Raji (cell line): Measurements from ENCODE around the gene GLMN.
A peak's percentile ranks its signal among the peaks of the same experiment; 100 is the strongest.

Experiments used
- POLR2A ChIP-seq: IDR thresholded peaks from 2 replicates; pipeline ENCODE4 v1.6.1; 2011; ENCODE audit warnings: low read depth, low read length, control low read depth; ENCODE audit not compliant: insufficient read depth

The GLMN gene, protein sequence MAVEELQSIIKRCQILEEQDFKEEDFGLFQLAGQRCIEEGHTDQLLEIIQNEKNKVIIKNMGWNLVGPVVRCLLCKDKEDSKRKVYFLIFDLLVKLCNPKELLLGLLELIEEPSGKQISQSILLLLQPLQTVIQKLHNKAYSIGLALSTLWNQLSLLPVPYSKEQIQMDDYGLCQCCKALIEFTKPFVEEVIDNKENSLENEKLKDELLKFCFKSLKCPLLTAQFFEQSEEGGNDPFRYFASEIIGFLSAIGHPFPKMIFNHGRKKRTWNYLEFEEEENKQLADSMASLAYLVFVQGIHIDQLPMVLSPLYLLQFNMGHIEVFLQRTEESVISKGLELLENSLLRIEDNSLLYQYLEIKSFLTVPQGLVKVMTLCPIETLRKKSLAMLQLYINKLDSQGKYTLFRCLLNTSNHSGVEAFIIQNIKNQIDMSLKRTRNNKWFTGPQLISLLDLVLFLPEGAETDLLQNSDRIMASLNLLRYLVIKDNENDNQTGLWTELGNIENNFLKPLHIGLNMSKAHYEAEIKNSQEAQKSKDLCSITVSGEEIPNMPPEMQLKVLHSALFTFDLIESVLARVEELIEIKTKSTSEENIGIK

DNA sequence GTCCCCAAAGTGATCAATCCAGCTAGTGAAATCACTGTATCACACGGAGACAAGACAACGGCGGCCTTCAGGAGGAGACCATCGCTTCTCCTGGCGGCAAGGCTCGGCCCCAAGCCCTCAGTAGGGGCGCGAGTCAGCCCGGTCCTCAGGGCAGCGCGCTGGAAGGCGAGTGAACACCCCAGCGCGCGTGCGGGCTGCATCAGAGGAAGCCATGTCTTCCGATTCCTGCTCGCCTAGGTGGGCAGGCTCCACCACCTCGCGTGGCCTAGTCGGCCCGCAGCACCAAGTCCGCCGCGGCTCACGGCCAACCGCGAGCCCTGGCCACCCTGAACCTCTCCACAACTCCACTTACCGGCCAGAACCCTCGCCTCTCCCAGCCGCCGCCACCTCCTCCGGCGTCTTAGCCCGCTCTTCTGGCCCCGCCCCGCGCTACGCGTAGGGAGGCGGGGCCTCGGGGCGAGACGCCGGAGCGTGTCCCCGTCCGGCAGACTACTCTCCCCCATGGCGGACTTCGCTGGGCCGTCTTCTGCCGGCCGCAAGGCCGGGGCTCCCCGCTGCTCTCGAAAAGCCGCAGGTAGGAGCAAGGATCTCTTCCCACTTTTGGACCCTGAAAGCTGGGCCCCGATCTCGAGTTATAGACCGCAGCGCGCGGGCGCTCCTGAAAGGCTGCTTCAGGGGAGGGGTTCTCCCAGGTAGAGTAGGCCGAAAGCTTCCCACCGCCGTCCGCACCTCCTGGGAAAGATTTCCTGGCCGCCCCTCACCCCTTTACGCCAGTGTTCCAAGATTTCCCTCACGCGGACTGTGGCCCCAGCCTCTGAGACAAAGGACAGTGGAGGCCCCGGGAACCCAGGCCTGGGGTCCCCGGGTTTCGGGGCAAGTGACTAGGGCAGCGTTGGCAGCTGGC is at the start of gene GLMN, which contains the start of gene RPAP2:
TSS of gene GLMN (minus strand) at position 415 of the 904 bp plus-strand sequence. CDS start 988 bp downstream, outside the sequence.
TSS of gene RPAP2 (plus strand) at position 487 of the 904 bp plus-strand sequence. CDS start at position 502, 15 bp downstream.
- peak; percentile 98 for TF ChIP-seq POLR2A

DNA sequence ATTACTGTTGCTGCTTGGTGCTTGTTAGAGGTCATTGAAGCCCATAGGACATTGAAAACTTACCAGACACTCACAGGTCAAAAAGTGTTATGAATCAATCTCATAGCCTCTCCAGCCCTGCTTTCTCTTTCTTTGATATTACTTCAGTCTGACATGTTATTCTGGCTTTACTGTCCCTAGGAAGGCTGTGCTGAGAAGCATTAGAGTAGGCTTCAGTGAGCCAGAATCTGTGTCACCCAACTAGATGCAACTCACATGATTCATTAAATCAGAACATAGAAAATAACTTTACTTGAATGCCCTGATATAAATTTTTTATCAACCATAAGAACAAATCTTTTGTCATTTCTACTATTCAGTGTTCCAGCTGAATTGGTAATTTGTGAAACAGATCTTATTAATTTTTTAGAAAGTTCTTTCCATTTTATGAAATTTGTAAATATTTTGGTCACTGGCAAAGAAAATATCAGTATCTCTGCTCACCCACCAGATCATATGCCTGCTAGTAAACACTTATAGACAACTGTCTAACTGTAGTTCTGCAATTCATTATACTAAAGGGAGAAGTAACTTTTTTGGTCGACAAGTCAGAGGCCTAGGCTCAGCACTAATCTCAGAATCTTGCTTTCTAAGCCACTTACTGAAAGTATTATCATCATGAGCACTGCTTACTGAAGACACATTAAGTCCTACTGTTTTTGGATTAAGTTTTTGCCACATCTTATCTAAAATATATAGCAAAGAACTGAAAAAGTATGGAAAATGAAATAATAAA is 48.3 kb upstream of the GLMN start:
- no peak for TF ChIP-seq POLR2A

DNA sequence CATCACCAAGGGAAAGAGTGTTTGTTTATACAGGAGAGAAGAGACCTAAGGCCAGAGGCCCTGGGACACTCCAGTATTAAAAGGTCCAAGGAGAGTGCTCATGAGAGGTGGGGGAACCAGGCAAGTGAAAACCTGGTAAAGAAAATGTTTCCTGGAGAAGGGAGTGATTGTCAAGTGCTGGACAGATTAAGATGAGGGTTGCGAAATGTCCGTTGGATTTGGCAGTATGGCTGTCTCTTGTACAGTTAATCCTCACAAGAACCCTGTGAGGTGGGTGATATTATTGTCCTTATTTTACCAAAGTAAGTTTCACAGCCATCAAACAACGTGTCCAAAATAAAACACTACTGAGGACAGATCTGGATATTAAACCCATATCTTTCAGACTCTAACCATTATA is 44.3 kb upstream of the GLMN start:
- no peak for TF ChIP-seq POLR2A

DNA sequence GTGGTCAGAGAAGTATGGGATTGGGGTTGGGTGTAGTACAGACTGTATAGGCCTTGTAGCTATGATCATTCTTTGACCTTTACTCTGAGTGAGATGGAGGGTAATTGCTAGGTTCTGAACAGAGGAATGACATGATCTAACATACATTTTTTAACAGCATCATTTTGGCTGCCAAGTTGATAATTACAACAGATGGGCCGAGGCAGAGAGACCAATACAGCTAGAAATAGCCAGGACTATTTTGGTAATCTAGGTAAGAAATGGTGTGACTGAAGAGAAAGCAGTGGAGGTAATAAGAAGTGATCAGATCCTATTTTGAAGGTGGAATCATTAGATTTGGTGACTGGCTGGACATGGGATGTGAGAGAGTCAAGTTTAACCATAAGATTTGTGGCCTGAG is 43.6 kb upstream of the GLMN start:
- TF ChIP-seq POLR2A: no peak

DNA sequence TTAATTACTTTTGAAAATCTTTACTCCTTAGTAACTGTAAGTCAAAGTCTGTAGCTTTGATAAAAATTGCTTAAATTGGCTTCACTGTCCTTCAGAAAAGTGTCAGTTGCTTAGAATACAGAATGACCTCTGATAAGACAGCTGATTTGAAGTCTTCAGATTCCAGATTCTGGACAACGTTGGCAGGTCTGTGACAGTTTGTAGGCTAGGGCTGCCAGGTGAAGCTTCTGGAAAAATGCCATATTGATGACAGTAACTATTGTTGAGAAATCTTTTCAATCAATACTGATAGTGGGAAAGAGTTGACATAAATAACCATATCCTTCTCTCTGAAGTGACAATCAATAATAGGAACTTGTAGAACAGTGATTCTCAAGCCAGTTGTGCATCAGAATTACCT is 41.4 kb upstream of the GLMN start:
- TF ChIP-seq POLR2A: no peak

DNA sequence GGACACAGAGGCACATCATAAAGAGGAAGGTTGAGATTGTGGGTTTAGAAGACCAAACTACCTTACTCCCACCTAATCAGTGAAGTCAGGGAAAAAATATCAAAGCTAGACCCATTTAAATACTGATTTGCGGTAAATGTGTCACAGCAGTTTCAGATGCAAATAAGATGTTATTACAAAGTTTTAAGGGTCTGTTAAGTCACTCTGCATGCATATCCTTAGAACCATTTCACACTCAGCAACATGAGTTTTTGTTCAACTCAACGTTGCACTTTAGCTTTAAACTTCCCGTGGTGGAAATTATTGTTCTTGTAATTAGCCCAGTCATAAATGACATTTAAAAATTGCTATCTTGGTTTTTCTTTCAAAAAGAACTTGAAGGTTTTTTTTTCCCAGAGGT is 34.9 kb upstream of the GLMN start:
- TF ChIP-seq POLR2A: no peak

DNA sequence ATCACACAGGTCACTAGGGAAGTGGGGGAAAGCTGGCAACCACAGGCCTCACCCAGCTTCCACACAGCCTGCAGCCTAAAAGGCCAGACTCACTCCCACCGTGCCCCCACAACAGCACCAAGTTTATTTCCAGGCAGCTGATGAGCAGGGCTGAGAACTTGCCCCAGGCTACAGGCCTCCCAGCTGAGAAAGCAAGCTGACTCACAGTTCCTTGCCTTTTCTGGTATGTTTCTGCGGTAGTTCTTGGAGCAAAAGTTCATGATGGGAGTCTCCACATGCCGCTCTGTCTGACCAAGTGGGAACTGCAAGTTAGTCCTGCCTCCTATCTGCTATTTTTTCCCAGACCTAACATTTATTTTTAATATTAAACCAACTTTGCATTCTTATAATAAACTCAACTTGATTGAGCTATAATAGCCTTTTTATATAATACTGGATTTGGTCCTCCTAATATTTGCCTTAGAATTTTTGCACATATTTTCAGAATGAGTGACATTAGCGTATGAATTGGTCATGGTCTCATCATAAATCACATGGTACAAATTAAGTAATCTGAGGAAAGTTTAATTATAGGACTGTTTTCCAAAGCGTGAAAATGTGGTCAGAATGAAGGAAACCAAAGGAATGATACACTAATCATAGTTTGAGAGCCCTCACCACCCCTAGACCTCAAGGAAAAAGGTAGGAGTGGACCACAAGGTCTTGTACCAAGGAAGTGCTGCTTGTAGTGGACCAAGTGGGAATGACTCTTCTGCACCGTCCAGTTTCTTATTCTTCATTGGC is 30.8 kb upstream of the GLMN start:
- no peak for TF ChIP-seq POLR2A

DNA sequence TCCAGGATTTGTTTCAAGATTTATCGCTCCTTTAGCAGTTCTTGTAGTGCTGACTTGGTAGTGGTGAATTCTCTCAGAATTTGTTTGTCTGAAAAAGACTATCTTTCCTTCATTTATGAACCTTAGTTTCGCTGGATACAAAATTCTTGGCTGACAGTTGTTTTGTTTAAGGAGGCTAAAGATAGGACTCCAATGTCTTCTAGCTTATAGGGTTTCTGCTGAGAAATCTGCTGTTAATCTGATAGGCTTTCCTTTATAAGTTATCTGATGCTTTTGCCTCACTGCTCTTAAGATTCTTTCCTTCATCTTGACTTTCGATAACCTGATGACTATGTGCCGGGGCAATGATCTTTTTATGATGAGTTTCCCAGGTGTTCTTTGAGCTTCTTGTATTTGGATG is 29.0 kb upstream of the GLMN start:
- TF ChIP-seq POLR2A: no peak

DNA sequence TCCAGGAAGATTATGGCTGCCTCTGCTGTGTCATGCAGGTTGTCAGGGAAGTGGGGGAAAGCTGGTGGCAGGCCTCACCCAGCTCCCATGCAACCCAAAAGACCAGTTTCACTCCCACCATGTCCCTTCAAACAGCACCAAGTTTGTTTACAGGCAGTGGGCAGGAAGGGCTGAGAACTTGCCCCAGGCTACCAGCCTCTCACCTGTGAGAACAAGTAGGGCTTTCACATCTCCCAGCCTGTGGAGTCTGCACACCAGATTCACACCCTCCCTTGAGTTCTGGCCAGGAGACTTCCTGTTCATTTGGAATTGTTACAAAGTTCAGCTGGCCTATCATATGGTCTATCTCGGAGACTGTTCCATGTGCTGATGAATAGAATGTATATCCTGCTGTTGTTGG is 27.9 kb upstream of the GLMN start:
- TF ChIP-seq POLR2A: no peak

DNA sequence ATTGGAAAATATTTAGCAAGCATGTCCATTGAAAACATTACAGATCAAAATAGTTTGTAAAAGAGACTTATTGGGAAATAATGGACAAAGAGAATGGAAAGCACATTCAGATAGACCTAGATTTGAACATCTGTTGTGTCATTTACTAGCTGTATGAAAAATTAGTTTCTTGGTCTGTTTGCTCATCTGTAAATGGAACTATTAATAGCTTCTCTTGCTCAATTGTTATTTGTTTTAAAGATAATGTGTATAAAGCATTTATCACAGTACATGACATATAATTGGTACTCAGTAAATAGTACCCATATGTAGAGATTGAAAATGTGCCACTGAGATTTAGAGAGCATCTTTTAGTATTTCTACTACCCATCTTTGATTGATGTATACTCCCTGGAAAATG is 26.0 kb upstream of the GLMN start:
- TF ChIP-seq POLR2A: no peak

DNA sequence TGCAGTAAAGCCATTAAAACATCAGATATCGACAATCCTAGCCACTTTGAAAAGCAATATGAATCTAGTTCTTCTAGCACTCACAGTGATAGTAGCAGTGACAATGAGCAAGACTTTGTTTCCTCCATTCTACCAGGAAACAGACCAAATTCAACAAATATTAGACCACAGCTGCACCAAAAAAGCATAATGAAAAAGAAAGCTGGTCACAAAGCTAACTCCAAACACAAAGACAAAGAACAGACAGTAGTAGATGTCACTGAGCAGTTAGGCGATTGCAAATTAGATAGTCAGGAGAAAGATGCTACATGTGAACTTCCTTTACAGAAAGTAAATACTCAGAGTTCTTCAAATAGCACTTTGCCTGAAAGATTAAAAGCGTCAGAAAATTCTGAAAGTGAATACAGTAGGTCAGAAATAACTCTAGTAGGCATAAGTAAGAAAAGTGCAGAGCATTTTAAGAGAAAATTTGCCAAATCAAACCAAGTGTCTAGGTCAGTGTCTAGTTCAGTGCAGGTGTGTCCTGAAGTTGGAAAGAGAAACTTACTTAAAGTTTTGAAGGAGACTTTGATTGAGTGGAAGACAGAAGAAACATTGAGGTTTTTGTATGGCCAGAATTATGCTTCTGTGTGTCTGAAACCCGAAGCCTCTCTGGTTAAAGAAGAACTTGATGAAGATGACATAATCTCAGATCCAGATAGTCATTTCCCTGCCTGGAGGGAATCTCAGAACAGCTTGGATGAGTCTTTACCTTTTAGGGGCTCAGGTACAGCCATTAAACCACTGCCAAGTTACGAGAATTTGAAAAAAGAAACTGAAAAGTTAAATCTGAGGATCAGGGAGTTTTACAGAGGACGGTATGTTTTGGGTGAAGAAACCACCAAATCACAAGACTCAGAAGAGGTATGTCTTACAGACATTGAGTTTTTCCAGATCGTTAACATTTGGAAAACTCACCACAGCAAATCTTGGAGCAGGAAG is 25.0 kb upstream of the GLMN start:
- TF ChIP-seq POLR2A: no peak

DNA sequence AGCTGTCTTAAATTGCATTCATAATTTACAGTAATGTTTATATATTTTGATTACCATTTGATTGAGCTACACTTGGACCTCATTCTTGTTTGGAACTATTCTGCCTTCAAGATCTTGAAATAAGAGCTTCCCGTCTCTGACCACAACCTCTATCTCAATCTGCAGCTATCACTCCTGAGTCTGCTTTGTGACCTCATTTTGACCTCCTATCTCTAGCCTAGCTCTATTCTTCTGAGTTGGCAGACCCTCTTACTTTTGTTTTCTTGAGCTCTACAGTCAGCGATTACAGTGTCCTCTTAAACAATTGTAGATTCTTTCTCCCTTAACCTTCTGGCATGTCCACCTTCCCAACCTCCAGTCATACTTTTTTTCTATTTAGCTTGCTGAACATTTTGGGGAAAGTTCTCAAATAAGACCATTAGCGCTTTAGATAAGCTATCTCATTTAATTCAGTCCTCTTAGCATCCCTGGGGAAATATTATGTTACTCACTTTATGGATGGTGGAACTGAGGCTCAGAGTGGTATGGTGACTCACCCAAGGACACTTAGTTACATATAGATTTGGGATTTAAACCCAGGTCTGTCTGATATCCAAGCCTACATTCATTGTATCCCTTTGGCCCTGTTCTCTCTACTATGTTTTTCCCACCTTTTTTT is 19.2 kb upstream of the GLMN start:
- TF ChIP-seq POLR2A: no peak
